Measurements from ENCODE around the gene SERINC2. TPM values are rescaled to one million over a fixed set of nuclear protein-coding genes. Genes with fewer than 3 reads are reported as not detected.
"Not testable (repeated sequence)": the region's sequence is repeated elsewhere in the genome, so short reads cannot be mapped to it uniquely, and the experiment has no call there.

SERINC2 gene
- total RNA-seq, 1 donor from 2014 or later: 30.4 TPM

- not testable (repeated sequence) for H3K36me3 ChIP-seq (ENCODE audit: insufficient read depth, low read length); H3K9me3 ChIP-seq (ENCODE audit: insufficient read depth, low read depth, low read length); H3K79me2 ChIP-seq (ENCODE audit: insufficient read depth, low read length); H3K4me3 Mint-ChIP-seq (ENCODE audit: unreplicated experiment); DNase-seq (ENCODE audit: low read depth); H4K20me1 ChIP-seq (ENCODE audit: insufficient read depth, low read length); H3K27ac Mint-ChIP-seq (ENCODE audit: unreplicated experiment); H3K36me3 Mint-ChIP-seq (ENCODE audit: low read depth, unreplicated experiment); H3K4me1 ChIP-seq (ENCODE audit: insufficient read depth, low read length); H3K9ac ChIP-seq (ENCODE audit: low read length); H3K4me1 Mint-ChIP-seq (ENCODE audit: low read depth, unreplicated experiment); H3K4me3 ChIP-seq (ENCODE audit: insufficient read depth, low read depth, low read length); FAIRE-seq; H3K27ac ChIP-seq (ENCODE audit: low read depth, low read length); H2AFZ ChIP-seq (ENCODE audit: low read depth, low read length); H3K27me3 Mint-ChIP-seq (ENCODE audit: low read depth, unreplicated experiment); H3K27me3 ChIP-seq (ENCODE audit: insufficient read depth, low read length); H3K4me2 ChIP-seq (ENCODE audit: low read length)
- peaks cover 18% of the 10 kb centered on the region for H3K9me3 Mint-ChIP-seq (ENCODE audit: unreplicated experiment)
Observed at GRCh38 chr1:31472314-31472651, 59.3 kb downstream of the SERINC2 start.

- not testable (repeated sequence) for H3K4me3 Mint-ChIP-seq (ENCODE audit: unreplicated experiment); H3K4me2 ChIP-seq (ENCODE audit: low read length); H4K20me1 ChIP-seq (ENCODE audit: insufficient read depth, low read length); H2AFZ ChIP-seq (ENCODE audit: low read depth, low read length); H3K27ac Mint-ChIP-seq (ENCODE audit: unreplicated experiment); H3K27me3 ChIP-seq (ENCODE audit: insufficient read depth, low read length); H3K4me1 Mint-ChIP-seq (ENCODE audit: low read depth, unreplicated experiment); H3K36me3 Mint-ChIP-seq (ENCODE audit: low read depth, unreplicated experiment); H3K9ac ChIP-seq (ENCODE audit: low read length); H3K27me3 Mint-ChIP-seq (ENCODE audit: low read depth, unreplicated experiment); H3K27ac ChIP-seq (ENCODE audit: low read depth, low read length); H3K4me3 ChIP-seq (ENCODE audit: insufficient read depth, low read depth, low read length); DNase-seq (ENCODE audit: low read depth); H3K9me3 ChIP-seq (ENCODE audit: insufficient read depth, low read depth, low read length); H3K36me3 ChIP-seq (ENCODE audit: insufficient read depth, low read length); FAIRE-seq; H3K4me1 ChIP-seq (ENCODE audit: insufficient read depth, low read length); H3K79me2 ChIP-seq (ENCODE audit: insufficient read depth, low read length)
- H3K9me3 Mint-ChIP-seq (ENCODE audit: unreplicated experiment): peaks cover 18% of the 10 kb centered on the region
Observed at GRCh38 chr1:31472673-31473072, 59.7 kb downstream of the SERINC2 start.

GRCh38 chr1:31473508-31473907 is 60.5 kb downstream of the SERINC2 start:
- H3K4me2 ChIP-seq (ENCODE audit: low read length); H3K4me1 Mint-ChIP-seq (ENCODE audit: low read depth, unreplicated experiment); H3K27ac ChIP-seq (ENCODE audit: low read depth, low read length); H3K4me3 Mint-ChIP-seq (ENCODE audit: unreplicated experiment); H3K36me3 ChIP-seq (ENCODE audit: insufficient read depth, low read length); H4K20me1 ChIP-seq (ENCODE audit: insufficient read depth, low read length); H3K4me1 ChIP-seq (ENCODE audit: insufficient read depth, low read length); H2AFZ ChIP-seq (ENCODE audit: low read depth, low read length); H3K27me3 Mint-ChIP-seq (ENCODE audit: low read depth, unreplicated experiment); H3K36me3 Mint-ChIP-seq (ENCODE audit: low read depth, unreplicated experiment); H3K27me3 ChIP-seq (ENCODE audit: insufficient read depth, low read length); H3K27ac Mint-ChIP-seq (ENCODE audit: unreplicated experiment); DNase-seq (ENCODE audit: low read depth); FAIRE-seq; H3K9ac ChIP-seq (ENCODE audit: low read length); H3K79me2 ChIP-seq (ENCODE audit: insufficient read depth, low read length); H3K9me3 ChIP-seq (ENCODE audit: insufficient read depth, low read depth, low read length); H3K4me3 ChIP-seq (ENCODE audit: insufficient read depth, low read depth, low read length): not testable (repeated sequence)
- H3K9me3 Mint-ChIP-seq (ENCODE audit: unreplicated experiment): peaks cover 19% of the 10 kb centered on the region

GRCh38 chr1:31474567-31474966 is 61.6 kb downstream of the SERINC2 start:
- not testable (repeated sequence) for H3K27ac ChIP-seq (ENCODE audit: low read depth, low read length); H3K36me3 ChIP-seq (ENCODE audit: insufficient read depth, low read length); H4K20me1 ChIP-seq (ENCODE audit: insufficient read depth, low read length); H3K27me3 ChIP-seq (ENCODE audit: insufficient read depth, low read length); H3K4me3 ChIP-seq (ENCODE audit: insufficient read depth, low read depth, low read length); H3K4me1 ChIP-seq (ENCODE audit: insufficient read depth, low read length); H3K9me3 ChIP-seq (ENCODE audit: insufficient read depth, low read depth, low read length); H3K4me3 Mint-ChIP-seq (ENCODE audit: unreplicated experiment); H3K36me3 Mint-ChIP-seq (ENCODE audit: low read depth, unreplicated experiment); H3K79me2 ChIP-seq (ENCODE audit: insufficient read depth, low read length); H2AFZ ChIP-seq (ENCODE audit: low read depth, low read length); DNase-seq (ENCODE audit: low read depth); FAIRE-seq; H3K27me3 Mint-ChIP-seq (ENCODE audit: low read depth, unreplicated experiment); H3K4me2 ChIP-seq (ENCODE audit: low read length); H3K4me1 Mint-ChIP-seq (ENCODE audit: low read depth, unreplicated experiment); H3K9ac ChIP-seq (ENCODE audit: low read length); H3K27ac Mint-ChIP-seq (ENCODE audit: unreplicated experiment)
- H3K9me3 Mint-ChIP-seq (ENCODE audit: unreplicated experiment): peaks cover 17% of the 10 kb centered on the region

Measured in astrocyte (in vitro differentiated cells and primary cell).